CD4-positive, alpha-beta T cell treated with Interleukin-6 at 100 ng/mL for 8 hours (primary cell): Measurements from ENCODE around the gene PHKA2.
A peak's percentile ranks its signal among the peaks of the same experiment; 100 is the strongest.
"Not testable (repeated sequence)": the region's sequence is repeated elsewhere in the genome, so short reads cannot be mapped to it uniquely, and the experiment has no call there.

Experiments
- DNase-seq: peaks from one replicate; pipeline ENCODE4 v3.0.0-alpha.2; 2020; ENCODE audit warnings: mixed read lengths, low spot score

Gene PHKA2

DNA sequence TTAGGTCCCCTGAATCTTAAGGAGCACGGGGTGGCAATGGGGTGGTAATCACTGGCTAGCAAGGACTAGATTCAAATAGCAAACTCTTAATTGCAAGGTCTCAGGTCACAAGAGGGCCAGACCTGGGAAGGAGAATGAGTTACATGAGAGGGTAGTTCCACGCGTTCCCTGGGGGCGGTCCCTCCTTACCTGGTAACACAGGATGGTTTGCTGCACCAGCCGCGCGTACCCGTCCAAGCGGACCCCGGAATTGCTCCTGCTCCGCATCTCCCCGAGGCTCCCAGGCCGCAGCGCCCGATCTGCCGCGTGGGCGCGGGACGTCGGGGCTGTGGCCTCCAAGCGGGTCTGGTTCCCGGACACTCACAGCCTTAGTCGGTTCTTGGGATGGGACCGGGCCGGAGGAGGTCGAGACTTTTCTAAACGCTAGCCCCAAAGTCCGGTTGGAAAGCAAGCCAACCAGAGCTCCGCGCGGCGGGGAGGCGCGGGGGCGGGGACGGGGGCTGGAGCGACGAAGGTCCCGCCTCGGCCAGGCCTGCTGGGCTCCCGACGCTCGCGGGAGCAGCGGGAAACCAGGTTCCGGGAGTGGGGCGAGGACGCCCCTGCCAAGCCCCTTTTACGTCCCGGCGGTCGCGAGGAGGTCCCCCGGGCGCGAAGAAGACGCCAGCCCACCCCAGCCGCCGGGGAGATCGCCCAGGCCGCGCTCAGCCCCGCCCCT, at the start of gene PHKA2:
TSS of gene PHKA2 (minus strand) at position 449 of the 715 bp plus-strand sequence. CDS start at position 267, 182 bp downstream.
- DNase-seq = peak; percentile 12

DNA sequence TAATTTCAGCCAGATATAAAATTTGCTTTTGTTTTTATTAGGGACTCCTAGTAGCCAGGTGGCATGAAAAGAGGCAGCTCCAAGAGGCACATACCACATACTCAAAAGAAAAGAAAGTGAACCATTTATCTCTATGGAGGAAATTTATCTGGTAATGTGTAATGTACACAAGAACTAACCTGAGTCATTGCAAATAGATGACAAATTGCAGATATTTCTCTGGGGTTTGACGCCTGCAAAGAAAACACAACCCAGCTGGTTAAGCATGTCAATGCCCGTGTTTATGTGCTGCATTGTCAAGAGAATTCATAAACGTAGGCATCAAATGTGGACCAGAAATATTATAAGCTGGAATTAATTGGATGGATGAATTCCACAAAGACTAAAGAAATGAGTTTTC, 46.9 kb upstream of the PHKA2 start:
- no peak for DNase-seq

GRCh38 chrX:19028560-19028959, 44.6 kb upstream of the PHKA2 start:
- DNase-seq = no peak

DNA sequence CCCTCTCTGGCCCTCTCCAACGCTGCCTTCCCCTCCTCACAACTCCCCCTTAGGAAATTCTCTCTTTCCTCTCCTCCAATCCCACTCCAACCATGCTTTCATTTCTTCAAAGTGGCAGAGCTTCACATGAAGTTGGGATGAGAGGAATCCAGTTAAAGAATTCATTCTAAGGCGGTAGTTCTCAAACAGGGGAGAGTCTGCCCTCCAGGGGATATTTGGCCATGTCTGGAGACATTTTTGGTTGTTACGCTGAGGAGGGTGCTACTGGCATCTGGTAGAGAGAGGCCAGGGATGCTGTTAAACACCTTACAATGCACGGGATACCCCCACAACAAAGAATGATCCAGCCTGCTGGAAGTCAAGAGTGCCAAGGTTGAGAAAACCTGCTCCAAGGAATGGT, 40.5 kb upstream of the PHKA2 start:
- DNase-seq = no peak

DNA sequence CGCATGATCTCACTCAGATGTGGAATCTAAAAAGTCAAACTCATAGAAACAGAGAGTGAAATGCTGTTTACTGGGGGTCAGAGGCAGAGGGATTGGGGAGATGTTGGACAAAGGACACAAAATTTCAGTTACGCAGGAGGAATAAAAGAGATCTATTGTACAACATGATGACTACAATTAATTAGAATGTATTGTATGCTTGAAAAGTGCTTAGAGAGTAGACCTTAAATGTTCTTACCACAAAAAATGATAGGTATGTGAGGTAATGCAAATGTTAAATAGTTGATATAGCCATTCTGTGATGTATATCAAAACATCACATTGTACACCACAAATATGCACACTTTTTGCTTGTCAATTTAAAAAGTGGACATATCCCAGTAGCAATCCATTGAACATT, 36.1 kb upstream of the PHKA2 start:
- DNase-seq = no peak

GRCh38 chrX:19017271-19017670, 33.4 kb upstream of the PHKA2 start:
- DNase-seq = no peak

DNA sequence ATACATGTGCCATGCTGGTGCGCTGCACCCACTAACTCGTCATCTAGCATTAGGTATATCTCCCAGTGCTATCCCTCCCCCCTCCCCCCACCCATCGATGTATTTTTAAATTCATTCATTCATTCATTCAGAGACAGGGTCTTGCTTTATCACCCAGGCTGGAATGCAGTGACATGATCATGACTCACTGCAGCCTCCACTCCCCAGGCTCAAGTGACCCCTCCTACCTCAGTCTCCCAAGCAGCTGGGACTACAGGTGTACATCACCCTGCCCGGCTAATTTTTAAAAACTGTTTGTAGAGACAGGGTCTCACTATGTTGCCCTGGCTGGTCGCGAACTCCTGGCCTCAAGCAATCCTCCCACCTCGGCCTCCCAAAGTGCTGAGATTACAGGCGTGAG, 32.7 kb upstream of the PHKA2 start:
- not testable (repeated sequence) for DNase-seq

GRCh38 chrX:19007868-19008267, 24.0 kb upstream of the PHKA2 start:
- DNase-seq = no peak

DNA sequence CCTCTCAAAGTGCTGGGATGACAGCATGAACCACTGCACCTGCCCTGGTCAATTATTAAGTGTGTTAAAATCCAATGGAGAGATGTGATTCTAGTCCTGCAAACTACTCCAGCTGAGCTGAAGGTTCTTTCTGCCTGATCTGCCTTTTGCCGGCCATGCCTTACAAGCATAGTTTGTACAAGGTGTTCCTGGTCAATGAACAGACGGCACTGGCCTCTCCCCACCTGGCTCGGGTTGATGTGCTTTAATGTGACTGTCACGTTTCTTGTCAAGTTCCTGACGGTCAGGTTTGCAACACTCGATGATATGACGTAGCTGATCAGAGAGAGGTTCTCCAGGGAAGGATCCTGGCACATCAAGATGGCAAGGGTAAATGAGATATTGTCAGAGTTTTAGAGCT, 23.1 kb upstream of the PHKA2 start:
- no peak for DNase-seq

- no peak for DNase-seq
These were observed 22.0 kb upstream of the PHKA2 start for GRCh38 chrX:19005909-19006308.

GRCh38 chrX:19003756-19004155, 19.8 kb upstream of the PHKA2 start:
- no peak for DNase-seq

- DNase-seq = no peak
These were observed 14.7 kb upstream of the PHKA2 start for GRCh38 chrX:18998653-18999052.

DNA sequence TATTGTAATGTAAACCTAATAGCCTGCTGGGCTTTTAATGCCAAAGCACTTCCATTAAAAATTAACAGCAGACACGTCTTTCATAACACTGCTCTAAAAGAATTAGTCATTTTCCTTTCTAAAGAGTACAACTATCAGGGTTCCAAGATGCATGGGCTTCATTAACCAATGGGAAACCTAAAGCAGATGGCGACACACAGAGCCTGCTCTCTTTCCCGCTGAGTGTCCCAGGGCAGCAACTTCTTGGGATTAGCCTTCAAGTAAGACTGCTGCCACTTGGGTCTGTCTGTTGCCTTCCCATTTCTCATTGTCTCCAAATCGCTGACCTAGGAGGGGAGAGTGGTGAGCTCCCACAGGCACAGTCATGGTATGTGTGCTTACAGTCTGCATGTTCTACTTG, 14.0 kb upstream of the PHKA2 start:
- no peak for DNase-seq

DNA sequence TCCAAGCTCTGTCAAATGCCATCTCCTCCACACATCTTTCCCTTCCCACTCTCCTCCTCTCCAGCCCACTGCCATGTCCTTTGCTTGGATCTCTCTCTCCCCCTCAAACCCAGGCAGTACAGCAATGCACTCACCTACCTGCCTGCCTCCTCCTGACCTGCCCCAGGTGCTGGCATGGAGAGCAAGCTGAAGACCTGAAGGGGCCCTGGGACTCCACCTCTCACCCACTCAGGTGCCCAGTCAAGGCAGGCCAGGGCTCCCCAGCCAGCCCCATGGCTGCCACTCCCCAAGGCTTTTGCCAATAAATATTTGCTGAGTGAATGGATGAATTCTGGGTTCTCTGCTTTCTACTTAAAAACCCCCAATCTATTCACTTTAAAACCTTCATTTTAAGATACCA, 12.6 kb upstream of the PHKA2 start:
- DNase-seq = no peak

- no peak for DNase-seq
These were observed 11.3 kb upstream of the PHKA2 start for GRCh38 chrX:18995221-18995620.

- no peak for DNase-seq
These were observed 10.8 kb upstream of the PHKA2 start for GRCh38 chrX:18994713-18995112.

GRCh38 chrX:18992829-18993228, 8.9 kb upstream of the PHKA2 start:
- DNase-seq = no peak

DNA sequence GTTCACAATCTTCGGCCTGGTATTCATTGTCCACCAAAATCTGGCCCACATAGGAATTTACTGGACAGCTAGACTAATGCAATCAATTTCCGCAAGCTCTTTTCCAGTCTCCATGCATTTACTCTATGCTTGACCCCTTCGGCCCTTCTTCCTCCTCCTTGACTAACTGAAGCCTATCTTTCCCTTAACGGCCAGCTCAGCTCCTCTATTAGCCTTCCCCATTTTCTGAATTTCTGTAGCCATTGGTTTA, 1.2 kb upstream of the PHKA2 start:
- DNase-seq = no peak

DNA sequence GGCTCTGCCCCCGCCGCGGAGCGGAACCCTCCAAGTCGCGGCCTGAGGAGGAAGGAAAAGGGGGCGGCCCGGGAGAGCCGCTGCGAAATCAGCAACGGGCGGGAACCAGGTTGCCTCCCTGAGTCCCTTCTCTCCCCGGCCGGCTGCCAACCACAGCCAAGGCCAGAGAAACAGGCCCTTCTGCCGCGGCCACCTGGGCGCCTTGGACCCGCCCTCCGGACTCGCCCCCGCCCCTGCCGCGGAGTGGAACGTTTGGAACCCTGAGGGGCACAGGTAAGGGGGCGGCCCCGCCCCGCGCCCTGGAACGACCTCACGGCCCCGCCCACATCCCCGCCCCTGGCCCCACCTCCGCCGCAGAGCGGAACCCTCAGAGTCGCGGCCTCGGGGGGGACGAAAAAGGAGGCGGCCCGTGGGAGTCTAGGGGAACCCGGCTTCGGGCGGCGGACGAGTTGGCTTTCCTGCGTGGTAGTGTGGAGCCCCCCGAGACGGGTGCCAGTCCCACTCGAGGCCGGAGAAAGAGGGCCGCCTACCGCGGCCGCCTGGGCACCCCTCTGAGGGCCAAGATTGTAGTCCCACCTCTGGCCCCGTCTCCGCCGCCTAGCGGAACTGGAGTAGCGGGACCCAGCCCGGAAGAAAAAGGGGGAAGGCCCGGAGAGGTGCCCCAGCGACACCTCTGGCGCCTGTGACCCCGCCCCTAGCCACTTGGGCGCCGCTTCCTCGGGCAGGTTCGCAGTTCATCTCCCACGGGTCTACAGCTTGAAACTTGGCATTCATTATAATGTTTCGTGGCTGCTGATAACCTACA, 669 bp upstream of the PHKA2 start:
- DNase-seq = peak; percentile 84

DNA sequence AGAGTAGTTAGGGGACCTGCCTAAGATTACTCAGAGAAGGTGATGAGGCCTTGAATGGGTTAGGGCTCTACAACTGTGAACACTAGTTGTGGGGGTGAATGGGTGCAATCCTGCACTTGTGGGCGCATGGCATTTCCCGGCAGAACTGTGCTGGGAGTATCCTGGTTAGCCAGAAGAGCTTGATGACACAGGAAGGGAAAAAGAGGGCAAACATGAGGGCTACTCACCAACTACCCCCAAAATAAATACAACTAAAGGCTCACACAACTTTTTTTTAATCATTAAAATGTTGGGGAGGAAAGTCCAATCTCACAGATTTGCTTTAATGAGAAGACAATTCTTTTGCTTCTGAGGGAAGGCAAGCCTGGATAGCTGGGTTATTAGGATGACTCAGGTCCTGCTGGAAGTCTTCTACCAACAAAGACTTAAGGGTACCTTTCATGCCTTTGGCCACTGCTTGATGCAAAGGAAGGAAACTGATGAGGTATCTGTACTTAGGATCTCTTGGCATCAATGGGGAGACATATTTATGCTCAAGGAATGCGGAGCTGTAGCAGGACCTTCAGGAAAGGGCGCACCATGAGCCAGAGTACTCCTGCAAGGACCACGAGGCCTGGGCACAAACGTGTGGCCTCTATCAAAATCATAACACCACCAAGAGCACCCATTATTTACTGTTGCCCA, 2.6 kb downstream of the PHKA2 start:
- no peak for DNase-seq

GRCh38 chrX:18980262-18980661, 3.7 kb downstream of the PHKA2 start:
- DNase-seq = not testable (repeated sequence)

- no peak for DNase-seq
These were observed 8.9 kb downstream of the PHKA2 start for GRCh38 chrX:18974993-18975392.

DNA sequence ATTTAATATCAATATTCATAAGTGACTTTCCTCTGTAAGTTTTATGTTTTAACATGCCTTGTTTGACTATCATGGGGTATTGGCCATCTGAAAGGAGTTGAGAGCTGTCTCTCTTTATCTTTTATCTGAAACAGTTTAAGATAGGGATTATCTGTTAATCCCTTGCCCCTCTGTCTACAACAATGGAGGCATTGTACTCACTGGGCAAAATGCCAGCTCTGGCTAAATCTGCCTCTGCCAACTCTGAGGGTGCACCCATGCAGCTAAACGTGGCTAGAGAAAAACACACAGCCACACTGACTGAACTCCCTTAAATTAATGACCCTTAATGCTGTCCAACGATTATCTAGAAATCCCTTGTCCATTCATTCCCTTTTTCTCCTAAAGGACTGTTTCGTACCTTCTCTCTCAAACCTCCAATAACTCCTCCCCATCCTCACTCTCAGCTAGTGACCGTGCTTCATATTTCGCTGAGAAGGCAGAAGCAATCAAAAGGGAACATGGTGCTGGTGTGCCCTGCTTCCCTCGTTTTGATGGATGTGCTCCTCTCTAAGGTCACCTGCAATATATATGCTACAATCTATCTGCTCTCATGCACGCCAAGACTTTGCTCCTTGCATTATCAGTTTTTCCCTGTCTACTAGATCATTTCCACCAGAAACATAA, 10.3 kb downstream of the PHKA2 start:
- DNase-seq = no peak
